Activated CD4-positive, alpha-beta T cell treated with anti-CD3 and anti-CD28 coated beads, Interleukin-2, amount 50 U/mL, for 16 hours (primary cell): Measurements from ENCODE around the gene FAF2.
"Not testable (repeated sequence)": the region's sequence is repeated elsewhere in the genome, so short reads cannot be mapped to it uniquely, and the experiment has no call there.

Experiments
- DNase-seq: peaks from one replicate; pipeline ENCODE4 v3.0.0-alpha.2; 2020

Gene FAF2

GRCh38 chr5:176447978-176448608, at the start of gene FAF2:
FAF2 (plus strand) TSS chr5:176448385; CDS start chr5:176448408, 23 bp downstream.
- DNase-seq, result peak; percentile 98

- DNase-seq, result no peak
Observed at GRCh38 chr5:176400382-176401156, 47.6 kb upstream of the FAF2 start.

- DNase-seq, result no peak
Observed at GRCh38 chr5:176401281-176402205, 46.6 kb upstream of the FAF2 start.

GRCh38 chr5:176405656-176406435, 42.3 kb upstream of the FAF2 start:
- DNase-seq, result no peak

- no peak for DNase-seq
Observed at GRCh38 chr5:176406436-176407052, 41.6 kb upstream of the FAF2 start.

- no peak for DNase-seq
Observed at GRCh38 chr5:176407456-176408251, 40.5 kb upstream of the FAF2 start.

GRCh38 chr5:176408252-176408573, 40.0 kb upstream of the FAF2 start:
- not testable (repeated sequence) for DNase-seq

GRCh38 chr5:176408590-176408989, 39.6 kb upstream of the FAF2 start:
- DNase-seq, result no peak

GRCh38 chr5:176409765-176410164, 38.4 kb upstream of the FAF2 start:
- DNase-seq, result no peak

GRCh38 chr5:176410486-176411180, 37.6 kb upstream of the FAF2 start:
- DNase-seq, result no peak

- no peak for DNase-seq
Observed at GRCh38 chr5:176412517-176413254, 35.5 kb upstream of the FAF2 start.

GRCh38 chr5:176413255-176413565, 35.0 kb upstream of the FAF2 start:
- no peak for DNase-seq

GRCh38 chr5:176413709-176414191, 34.4 kb upstream of the FAF2 start:
- no peak for DNase-seq

- no peak for DNase-seq
Observed at GRCh38 chr5:176414704-176415103, 33.5 kb upstream of the FAF2 start.

- DNase-seq, result no peak
Observed at GRCh38 chr5:176415240-176415951, 32.8 kb upstream of the FAF2 start.

GRCh38 chr5:176415952-176416924, 31.9 kb upstream of the FAF2 start, which contains the start of gene CLTB:
CLTB (minus strand) TSS chr5:176416539; CDS start chr5:176416363, 176 bp downstream.
- peak; percentile 86 for DNase-seq

GRCh38 chr5:176416965-176417364, 31.2 kb upstream of the FAF2 start:
- no peak for DNase-seq

- DNase-seq, result no peak
Observed at GRCh38 chr5:176418251-176418650, 29.9 kb upstream of the FAF2 start.
